HepG2 (cell line): Measurements from ENCODE around the gene ADGRG6. TPM values are rescaled to one million over a fixed set of nuclear protein-coding genes. Genes with fewer than 3 reads are reported as not detected.
"Not testable (repeated sequence)": the region's sequence is repeated elsewhere in the genome, so short reads cannot be mapped to it uniquely, and the experiment has no call there.

Experiments
- ATAC-seq: fragments of 200-7000 bp; cut with Tn5 transposase; 3 replicates; pipeline ENCODE4 v1.9.1; 2020; ENCODE audit warnings: mild to moderate bottlenecking, moderate library complexity
- BruUV-seq: library from RNA; stranded (reverse); fragments of 400-500 nt; replicated peaks from 2 replicates; lab custom pipeline; 2021; lab: Mats Ljungman, UMichigan
- CTCF ChIA-PET: fragments of 300-600 bp; formaldehyde crosslinking; extraction: SDS; loops from one replicate; lab custom pipeline; 2021; ENCODE audit warnings: low total read pairs, inconsistent platforms, low intra/inter-chr PET ratio; lab: Yijun Ruan, JAX
- POLR2A ChIA-PET: fragments of 350-600 bp; sonication (Branson Sonifier 250); formaldehyde crosslinking; loops from one replicate; lab custom pipeline; 2020; ENCODE audit warnings: antibody characterized with exemption, inconsistent platforms; lab: Yijun Ruan, JAX
- DNase-seq: peaks from one replicate; pipeline ENCODE4 v3.0.0-alpha.2; 2015; ENCODE audit warnings: low spot score
- FAIRE-seq: peaks from 3 replicates; lab custom pipeline; 2011; peaks lifted over from hg19 to GRCh38; lab: Jason Lieb, UNC
- H2AFZ ChIP-seq: one replicate; pipeline ENCODE4 v1.6.1; 2011; ENCODE audit warnings: low read length, inconsistent platforms
- H3K27ac ChIP-seq: fragments of 300-600 bp; 3 replicates; pipeline ENCODE4 v1.8.0; 2011; ENCODE audit warnings: mixed run types, mild to moderate bottlenecking, mixed read lengths, low read length, inconsistent platforms; ENCODE audit not compliant: insufficient read depth; ENCODE audit errors: extremely low read length
- H3K27me3 ChIP-seq, 2 experiments: fragments of 200-600 bp in 1 of 2; 2 replicates in 1 of 2; 3 replicates in 1 of 2; pipeline versions ENCODE4 v1.6.0 to v1.8.0; 2011; ENCODE audit warnings: low read length in 2 of 2, mild to moderate bottlenecking in 2 of 2, moderate library complexity in 2 of 2, inconsistent platforms in 1 of 2; ENCODE audit not compliant: insufficient read depth in 2 of 2, control insufficient read depth in 1 of 2
- H3K36me3 ChIP-seq, 2 experiments: fragments of 200-600 bp in 1 of 2; replicated peaks in 1 of 2; 2 replicates in 1 of 2; 3 replicates in 1 of 2; pipeline versions ENCODE4 v1.5.1 to v1.8.0; 2011; ENCODE audit warnings: low read length in 2 of 2, inconsistent platforms in 1 of 2; ENCODE audit not compliant: insufficient read depth in 2 of 2, control insufficient read depth in 1 of 2
- H3K4me1 ChIP-seq: 2 replicates; pipeline ENCODE4 v1.5.1; 2012; ENCODE audit warnings: low read length, inconsistent platforms; ENCODE audit not compliant: insufficient read depth
- H3K4me2 ChIP-seq: 2 replicates; pipeline ENCODE4 v1.6.0; 2011; ENCODE audit warnings: low read depth, low read length, inconsistent platforms
- H3K4me3 ChIP-seq, 3 experiments: fragments of 200-600 bp in 1 of 3; sonication (generic), shearing (Covaris generic) in 1 of 3; replicated peaks in 1 of 3; 2 replicates each; pipeline ENCODE4 v1.5.1; 2011 to 2016; ENCODE audit warnings: low read length in 3 of 3, inconsistent platforms in 2 of 3, low read depth in 2 of 3, mild to moderate bottlenecking in 2 of 3, control low read depth in 1 of 3, mixed read lengths in 1 of 3; ENCODE audit not compliant: insufficient read depth in 1 of 3
- H3K79me2 ChIP-seq: one replicate; pipeline ENCODE4 v1.6.1; 2011; ENCODE audit warnings: low read length, inconsistent platforms; ENCODE audit not compliant: insufficient read depth
- H3K9ac ChIP-seq: 2 replicates; pipeline ENCODE4 v1.6.0; 2011; ENCODE audit warnings: mild to moderate bottlenecking, low read depth, low read length, inconsistent platforms; ENCODE audit not compliant: insufficient read depth
- H3K9me3 ChIP-seq: 2 replicates; pipeline ENCODE4 v1.5.1; 2012; ENCODE audit warnings: mild to moderate bottlenecking, low read length
- H4K20me1 ChIP-seq: 2 replicates; pipeline ENCODE4 v1.6.0; 2011; ENCODE audit warnings: inconsistent platforms, mild to moderate bottlenecking, low read length, moderate library complexity; ENCODE audit not compliant: insufficient read depth
- AHDC1 ChIP-seq: sonication (generic); formaldehyde crosslinking; IDR thresholded peaks from 2 replicates; pipeline ENCODE4 v1.5.1; 2020; ENCODE audit warnings: mild to moderate bottlenecking, missing genetic modification reagents, borderline replicate concordance
- CC2D1A ChIP-seq: sonication (generic); formaldehyde crosslinking; IDR thresholded peaks from 2 replicates; pipeline ENCODE4 v1.8.1; 2023; ENCODE audit warnings: mild to moderate bottlenecking, missing genetic modification reagents
- CEBPG ChIP-seq: IDR thresholded peaks from 2 replicates; pipeline ENCODE4 v1.6.1; 2016
- HNF4A ChIP-seq: sonication (generic); formaldehyde crosslinking; IDR thresholded peaks from 2 replicates; pipeline ENCODE4 v1.4.0; 2020; ENCODE audit warnings: missing genetic modification reagents
- HOXA3 ChIP-seq: sonication (generic); formaldehyde crosslinking; IDR thresholded peaks from 2 replicates; pipeline ENCODE4 v1.5.0; 2020; ENCODE audit warnings: missing genetic modification reagents
- TFAP4 ChIP-seq: sonication (generic); IDR thresholded peaks from 2 replicates; pipeline ENCODE4 v1.6.1; 2016; ENCODE audit warnings: low read depth, borderline replicate concordance
- ZMYM4 ChIP-seq: sonication (generic); formaldehyde crosslinking; IDR thresholded peaks from 2 replicates; pipeline ENCODE4 v1.8.1; 2023; ENCODE audit warnings: mild to moderate bottlenecking, missing genetic modification reagents
- ZNF644 ChIP-seq: IDR thresholded peaks from 2 replicates; pipeline ENCODE4 v1.6.1; 2016; ENCODE audit warnings: low read depth
- WGBS: methylation state at CpG from one replicate; pipeline ENCODE4 v1.1.6; 2017; ENCODE audit warnings: low lambda C conversion rate; 5-methylcytosine and 5-hydroxymethylcytosine counted together
- in situ Hi-C: cut with HindIII; loops from 2 replicates; pipeline ENCODE4 v1.10.0; 2017; ENCODE audit warnings: low pct_unique_long_range_greater_than_20kb; ENCODE audit not compliant: extremely low pct_ligation_motif_present
- intact Hi-C: fragments of 100-400 bp; cut with micrococcal nuclease; formaldehyde crosslinking; loops from one replicate; pipeline ENCODE4 v1.10.0; 2022; ENCODE audit not compliant: unreplicated experiment
- polyA plus RNA-seq, 8 experiments: library from polyadenylated mRNA; depleted of rRNA in 3 of 8; stranded (reverse) in 7 of 8; unstranded in 1 of 8; fragments of >200 nt; fragmentation: Illumina TruSeq in 4 of 8; extraction: Trizol in 4 of 8; gene quantifications; 2 replicates each; pipeline versions ENCODE4 v1.2.1 to v1.2.3, GENCODE V29; 2011 to 2016; ENCODE audit warnings: low read depth in 4 of 8, missing spikeins in 1 of 8, mixed read lengths in 1 of 8; ENCODE audit not compliant: insufficient read depth in 1 of 8
- total RNA-seq, 5 experiments: library from RNA; depleted of rRNA; stranded (reverse); fragments of >200 nt; fragmentation: Illumina TruSeq; extraction: Trizol; gene quantifications; 2 replicates each; pipeline ENCODE4 v1.2.3, GENCODE V29; 2016; ENCODE audit warnings: low read depth in 1 of 5
- TF ChIP-seq, protein P1 (sequence below): sonication (generic); formaldehyde crosslinking; IDR thresholded peaks from 2 replicates; pipeline ENCODE4 v1.5.0; 2020; ENCODE audit warnings: mild to moderate bottlenecking, missing genetic modification reagents, moderate library complexity

The ADGRG6 gene
- total and polyA plus RNA-seq, 2 of the 13 experiments (the other 11 are each of a cell fraction or from before 2014, with no cell fraction given): 129 to 249 TPM

DNA sequence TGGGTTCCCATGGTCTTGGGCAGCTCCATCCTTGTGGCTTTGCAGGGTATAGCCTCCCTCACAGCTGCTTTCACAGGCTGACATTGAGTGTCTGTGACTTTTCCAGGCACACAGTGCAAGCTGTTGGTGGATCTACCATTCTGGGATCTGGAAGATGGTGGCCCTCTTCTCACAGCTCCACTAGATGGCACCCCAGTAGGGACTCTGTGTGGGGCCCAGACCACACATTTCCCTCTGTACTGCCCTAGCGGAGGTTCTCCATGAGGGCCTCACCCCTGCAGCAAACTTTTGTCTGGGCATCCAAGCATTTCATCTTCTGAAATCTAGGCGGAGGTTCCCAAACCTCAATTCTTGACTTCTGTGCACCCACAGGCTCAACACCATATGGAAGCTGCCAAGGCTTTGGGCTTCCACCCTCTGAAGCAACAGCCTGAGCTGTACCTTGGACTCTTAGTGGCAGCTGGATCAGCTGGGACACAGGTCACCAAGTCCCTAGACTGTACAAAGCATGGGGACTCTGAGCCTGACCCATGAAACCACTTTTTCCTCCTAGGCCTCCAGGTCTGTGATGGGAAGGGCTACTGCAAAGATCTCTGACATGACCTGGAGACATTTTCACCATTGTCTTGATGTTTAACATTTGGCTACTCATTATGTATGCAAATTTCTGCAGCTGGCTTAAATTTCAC lies 124.8 kb downstream of the ADGRG6 start:
- POLR2A ChIA-PET, BruUV-seq, H3K9me3 ChIP-seq, H3K4me3 ChIP-seq, H3K9ac ChIP-seq, H3K4me1 ChIP-seq, H3K79me2 ChIP-seq, CTCF ChIA-PET, H3K4me2 ChIP-seq, intact Hi-C loops, H4K20me1 ChIP-seq, in situ Hi-C loops, H3K27ac ChIP-seq, H2AFZ ChIP-seq, H3K27me3 ChIP-seq, FAIRE-seq: not testable (repeated sequence)
- peak; percentile 9 for DNase-seq
- peaks cover 15 to 68% of the 10 kb centered on the region in 2 experiments for H3K36me3 ChIP-seq
- 100% methylated on average over 2 of the region's 2 CpGs for WGBS
- peak; percentile 72 for ATAC-seq
- TF ChIP-seq ZMYM4 (CRISPR knock-in tag): 0 out of 2 replicates have a peak, but pooled peaks have one; percentile 25
- TF ChIP-seq TFAP4: peak; percentile 78
- peak; percentile 68; the same call in 1 of the 2 replicates for TF ChIP-seq HNF4A (CRISPR knock-in tag)
- peak; percentile 12; the same call in 1 of the 2 replicates for TF ChIP-seq AHDC1 (CRISPR knock-in tag)
- 0 out of 2 replicates have a peak, but pooled peaks have one; percentile 17 for TF ChIP-seq CEBPG
- TF ChIP-seq, protein P1, sequence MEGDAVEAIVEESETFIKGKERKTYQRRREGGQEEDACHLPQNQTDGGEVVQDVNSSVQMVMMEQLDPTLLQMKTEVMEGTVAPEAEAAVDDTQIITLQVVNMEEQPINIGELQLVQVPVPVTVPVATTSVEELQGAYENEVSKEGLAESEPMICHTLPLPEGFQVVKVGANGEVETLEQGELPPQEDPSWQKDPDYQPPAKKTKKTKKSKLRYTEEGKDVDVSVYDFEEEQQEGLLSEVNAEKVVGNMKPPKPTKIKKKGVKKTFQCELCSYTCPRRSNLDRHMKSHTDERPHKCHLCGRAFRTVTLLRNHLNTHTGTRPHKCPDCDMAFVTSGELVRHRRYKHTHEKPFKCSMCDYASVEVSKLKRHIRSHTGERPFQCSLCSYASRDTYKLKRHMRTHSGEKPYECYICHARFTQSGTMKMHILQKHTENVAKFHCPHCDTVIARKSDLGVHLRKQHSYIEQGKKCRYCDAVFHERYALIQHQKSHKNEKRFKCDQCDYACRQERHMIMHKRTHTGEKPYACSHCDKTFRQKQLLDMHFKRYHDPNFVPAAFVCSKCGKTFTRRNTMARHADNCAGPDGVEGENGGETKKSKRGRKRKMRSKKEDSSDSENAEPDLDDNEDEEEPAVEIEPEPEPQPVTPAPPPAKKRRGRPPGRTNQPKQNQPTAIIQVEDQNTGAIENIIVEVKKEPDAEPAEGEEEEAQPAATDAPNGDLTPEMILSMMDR (CRISPR knock-in tag): peak; percentile 33
- 0 out of 2 replicates have a peak, but pooled peaks have one; percentile 52 for TF ChIP-seq CC2D1A (CRISPR knock-in tag)
- 0 out of 2 replicates have a peak, but pooled peaks have one; percentile 28 for TF ChIP-seq ZNF644
- 0 out of 2 replicates have a peak, but pooled peaks have one; percentile 31 for TF ChIP-seq HOXA3
